ENCODE results near the gene THAP12.
"Not testable (repeated sequence)": the region's sequence is repeated elsewhere in the genome, so short reads cannot be mapped to it uniquely, and the experiment has no call there.

The THAP12 gene, protein sequence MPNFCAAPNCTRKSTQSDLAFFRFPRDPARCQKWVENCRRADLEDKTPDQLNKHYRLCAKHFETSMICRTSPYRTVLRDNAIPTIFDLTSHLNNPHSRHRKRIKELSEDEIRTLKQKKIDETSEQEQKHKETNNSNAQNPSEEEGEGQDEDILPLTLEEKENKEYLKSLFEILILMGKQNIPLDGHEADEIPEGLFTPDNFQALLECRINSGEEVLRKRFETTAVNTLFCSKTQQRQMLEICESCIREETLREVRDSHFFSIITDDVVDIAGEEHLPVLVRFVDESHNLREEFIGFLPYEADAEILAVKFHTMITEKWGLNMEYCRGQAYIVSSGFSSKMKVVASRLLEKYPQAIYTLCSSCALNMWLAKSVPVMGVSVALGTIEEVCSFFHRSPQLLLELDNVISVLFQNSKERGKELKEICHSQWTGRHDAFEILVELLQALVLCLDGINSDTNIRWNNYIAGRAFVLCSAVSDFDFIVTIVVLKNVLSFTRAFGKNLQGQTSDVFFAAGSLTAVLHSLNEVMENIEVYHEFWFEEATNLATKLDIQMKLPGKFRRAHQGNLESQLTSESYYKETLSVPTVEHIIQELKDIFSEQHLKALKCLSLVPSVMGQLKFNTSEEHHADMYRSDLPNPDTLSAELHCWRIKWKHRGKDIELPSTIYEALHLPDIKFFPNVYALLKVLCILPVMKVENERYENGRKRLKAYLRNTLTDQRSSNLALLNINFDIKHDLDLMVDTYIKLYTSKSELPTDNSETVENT

DNA sequence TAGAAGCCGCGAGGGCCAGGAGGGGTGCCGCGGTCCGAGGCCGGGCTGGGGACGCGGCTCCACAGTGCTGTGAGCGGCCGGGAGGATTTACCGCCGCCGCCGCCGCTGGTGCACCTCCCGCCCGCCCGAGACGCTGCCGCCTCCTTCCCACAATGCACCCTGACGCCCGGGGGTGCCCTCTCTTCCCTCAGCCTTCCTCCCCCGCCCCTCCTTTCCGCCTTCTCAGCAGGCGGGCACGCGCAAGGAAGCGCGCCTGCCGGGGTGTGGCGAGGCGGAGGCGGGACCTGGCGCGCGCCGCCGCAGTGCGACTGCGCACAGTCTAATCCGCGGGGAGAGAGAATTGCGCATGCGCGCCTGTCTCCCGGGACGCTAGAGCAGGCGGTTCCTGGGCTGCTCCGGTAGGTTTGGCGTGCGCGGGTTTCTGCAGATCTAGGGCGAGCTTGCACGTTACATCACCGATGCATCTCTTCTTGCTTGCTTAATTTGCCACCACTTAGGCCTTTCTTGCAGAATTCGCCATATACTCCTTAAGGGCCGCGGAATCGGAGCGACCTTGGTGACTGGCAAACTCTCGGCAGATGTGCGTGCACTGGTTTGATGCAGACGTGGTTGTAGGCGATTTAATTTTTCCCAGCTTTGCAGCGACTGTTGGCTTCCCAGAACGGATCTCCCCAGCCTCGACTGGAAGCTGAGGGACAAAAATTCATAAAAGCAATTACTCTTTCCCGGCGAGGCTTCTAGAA lies at the start of gene THAP12, which contains the start of gene GVQW3:
Gene THAP12, minus strand, starts transcription at position 156 of the 743 bp plus-strand sequence. CDS start 296 bp downstream, outside the sequence.
Gene GVQW3, plus strand, starts transcription at position 347 of the 743 bp plus-strand sequence. CDS start 506 bp downstream, outside the sequence.
- DNase-seq, result peak; percentile 96

DNA sequence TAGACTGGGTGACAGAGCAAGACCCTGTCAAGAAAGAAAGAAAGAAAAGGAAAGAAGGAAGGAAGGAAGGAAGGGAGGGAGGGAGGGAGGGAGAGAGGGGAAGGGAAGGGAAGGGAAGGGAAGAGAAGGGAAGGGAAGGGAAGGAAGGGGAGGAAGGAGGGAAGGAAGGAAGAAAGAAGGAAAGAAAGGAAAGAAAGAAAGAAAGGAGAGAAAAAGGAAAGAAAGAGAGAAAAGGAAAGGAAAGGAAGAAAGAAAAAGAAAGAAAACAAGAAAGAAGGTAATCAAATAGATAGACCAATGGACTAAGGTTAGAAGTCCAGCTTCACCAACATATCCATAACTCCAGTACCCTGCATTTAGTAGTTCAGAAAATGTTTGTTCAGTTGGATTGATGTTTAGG lies 45.7 kb upstream of the THAP12 start:
- DNase-seq, result no peak

DNA sequence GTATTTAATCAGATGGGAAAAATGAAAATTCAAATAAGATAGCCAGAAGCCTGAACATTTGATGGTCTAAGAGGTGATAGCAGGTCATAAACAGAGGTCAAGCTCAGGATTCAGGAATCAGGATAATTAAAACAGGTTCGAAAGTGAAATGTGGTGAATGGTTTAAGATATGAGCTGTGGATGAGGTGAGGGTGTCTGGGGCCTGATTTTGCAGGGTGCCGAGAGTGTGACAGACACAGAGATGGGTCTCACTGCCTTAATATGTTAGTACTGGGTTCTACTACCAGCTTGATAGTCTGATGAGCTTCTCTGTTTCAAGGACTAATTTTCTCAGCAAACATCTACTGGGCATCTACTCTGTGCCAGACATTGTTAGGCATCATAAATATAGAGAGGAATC lies 44.0 kb upstream of the THAP12 start:
- no peak for DNase-seq

DNA sequence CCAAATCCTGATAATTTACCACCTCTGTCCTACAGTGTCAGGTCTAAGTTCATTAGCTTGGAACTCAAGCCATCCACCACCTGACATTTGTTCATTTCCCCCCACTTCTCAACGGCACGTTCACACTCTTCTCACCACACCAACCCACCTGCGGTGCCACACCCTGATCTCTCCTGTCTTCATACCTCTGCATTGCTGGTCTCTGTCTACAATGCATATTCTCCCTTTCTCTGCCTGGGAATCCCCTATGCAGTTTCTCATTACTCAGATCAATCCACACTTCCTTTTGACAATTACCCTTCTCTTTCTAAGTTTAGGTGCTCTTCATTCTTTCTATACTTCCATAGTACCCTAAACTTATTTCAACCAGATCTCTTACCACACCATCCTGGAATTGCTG lies 43.4 kb upstream of the THAP12 start:
- no peak for DNase-seq

GRCh38 chr11:76419896-76420295 lies 39.0 kb upstream of the THAP12 start:
- DNase-seq, result no peak

DNA sequence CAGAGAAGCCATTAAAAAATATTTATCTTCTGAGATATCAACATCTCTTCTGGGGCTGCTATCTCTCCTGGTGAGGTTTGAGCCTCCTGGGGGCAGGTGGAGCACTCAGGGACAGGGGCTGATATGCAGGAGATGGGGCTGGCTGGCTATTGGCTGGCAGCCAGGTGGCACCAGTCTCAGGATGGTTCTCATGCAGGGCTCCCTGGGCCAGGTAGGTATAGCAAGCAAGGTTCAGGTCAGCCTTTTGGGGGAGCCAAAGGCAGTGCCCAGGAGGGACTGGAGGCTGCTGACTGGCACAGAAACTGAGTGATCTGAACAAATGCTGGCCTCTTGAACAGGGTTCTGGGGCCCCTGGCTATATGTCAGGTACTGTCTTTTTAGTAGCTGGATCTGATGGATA lies 34.1 kb upstream of the THAP12 start:
- no peak for DNase-seq

DNA sequence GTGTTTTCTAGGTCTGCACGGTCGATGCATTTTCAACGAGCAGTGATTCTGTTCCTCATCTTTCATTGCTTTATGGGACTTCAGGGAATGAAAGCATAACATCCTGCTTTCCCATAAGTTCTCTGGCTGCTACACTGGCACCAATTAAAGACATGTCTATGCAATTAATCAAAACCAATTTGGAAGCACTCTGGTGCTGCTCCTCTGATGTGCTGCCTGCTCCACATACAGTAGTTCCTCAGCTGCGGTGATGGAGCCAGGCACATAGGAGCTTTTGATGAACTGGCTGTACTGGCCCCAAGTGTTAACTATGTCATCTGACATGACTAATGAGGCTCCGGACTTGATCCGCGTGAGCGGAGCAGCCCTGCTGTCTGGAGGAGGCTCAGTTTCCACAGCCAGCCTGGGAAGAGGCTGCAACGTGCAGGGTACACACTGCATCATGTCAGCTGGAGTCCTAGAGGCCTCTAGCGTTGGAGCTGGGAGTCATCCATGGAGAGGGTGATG lies 30.0 kb upstream of the THAP12 start:
- no peak for DNase-seq

DNA sequence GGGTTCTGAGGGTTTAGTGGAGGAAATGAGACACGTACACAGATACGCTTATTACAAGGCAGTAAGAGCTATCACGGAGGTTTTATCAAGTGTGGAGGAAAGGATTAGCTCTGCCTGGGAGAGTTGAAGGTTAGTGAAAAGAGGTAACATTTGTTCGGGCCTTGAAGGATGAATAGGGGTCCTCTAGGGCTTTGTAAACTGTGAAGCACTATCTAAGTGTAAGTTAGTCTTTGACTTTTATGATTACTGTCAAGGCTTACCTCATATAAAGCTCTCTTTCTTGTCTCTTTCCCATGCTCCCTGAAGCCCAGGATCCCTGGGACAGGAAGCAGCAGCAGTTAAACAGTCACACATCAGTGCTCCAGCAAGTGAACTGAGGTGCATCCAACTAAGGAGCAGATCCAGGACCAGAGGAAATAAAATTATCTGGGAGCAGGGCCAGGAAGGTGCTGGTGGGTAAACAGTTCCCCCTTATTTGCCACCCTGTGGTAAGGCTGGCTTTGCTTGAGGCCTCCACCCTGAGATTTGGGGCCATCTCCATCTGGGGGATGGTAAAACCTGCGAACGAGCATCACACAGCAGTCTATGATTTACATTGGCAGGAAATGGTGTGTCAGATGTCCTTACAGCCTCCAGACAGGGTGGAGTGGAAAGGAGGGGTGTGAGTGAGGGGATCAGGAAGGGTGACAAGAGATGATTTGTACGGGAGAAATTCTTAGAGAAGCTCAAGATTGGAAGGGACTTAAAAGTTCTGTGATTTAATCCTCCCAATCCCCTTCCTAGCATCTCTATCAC lies 27.4 kb upstream of the THAP12 start:
- no peak for DNase-seq

DNA sequence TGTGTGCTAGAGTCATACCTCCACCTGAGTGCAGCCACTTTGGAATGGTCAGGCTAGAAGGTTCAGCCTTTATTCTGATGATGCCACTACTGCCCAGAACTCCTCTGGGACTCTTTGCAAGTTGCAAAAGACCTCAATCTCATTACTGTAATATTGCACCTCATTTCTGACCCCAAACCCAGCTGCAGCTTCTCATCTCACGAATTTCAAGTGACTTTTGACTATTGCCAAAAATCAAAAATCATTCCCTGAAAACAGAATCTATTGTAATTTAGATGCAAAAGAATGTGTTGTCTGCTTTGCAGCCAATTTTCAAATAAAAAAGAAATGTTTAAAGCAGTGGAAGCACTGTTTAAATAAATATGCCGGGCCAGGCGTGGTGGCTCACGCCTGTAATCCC lies 25.4 kb upstream of the THAP12 start:
- no peak for DNase-seq

DNA sequence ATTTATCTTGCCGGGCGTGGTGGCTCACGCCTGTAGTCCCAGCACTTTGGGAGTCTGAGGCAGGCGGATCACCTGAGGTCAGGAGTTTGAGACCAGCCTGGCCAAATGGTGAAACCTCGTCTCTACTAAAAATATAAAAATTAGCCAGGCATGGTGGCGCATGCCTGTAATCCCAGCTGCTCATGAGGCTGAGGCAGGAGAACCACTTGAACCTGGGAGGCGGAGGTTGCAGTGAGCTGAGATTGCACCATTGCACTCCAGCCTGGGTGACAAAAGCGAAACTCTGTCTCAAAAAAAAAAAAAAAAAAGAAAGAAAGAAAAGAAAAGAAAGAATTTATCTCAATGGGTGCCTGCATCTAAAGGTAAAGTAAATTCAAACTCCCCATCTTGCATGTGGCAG lies 20.6 kb upstream of the THAP12 start:
- not testable (repeated sequence) for DNase-seq

GRCh38 chr11:76400967-76401366 lies 20.0 kb upstream of the THAP12 start:
- DNase-seq, result no peak

DNA sequence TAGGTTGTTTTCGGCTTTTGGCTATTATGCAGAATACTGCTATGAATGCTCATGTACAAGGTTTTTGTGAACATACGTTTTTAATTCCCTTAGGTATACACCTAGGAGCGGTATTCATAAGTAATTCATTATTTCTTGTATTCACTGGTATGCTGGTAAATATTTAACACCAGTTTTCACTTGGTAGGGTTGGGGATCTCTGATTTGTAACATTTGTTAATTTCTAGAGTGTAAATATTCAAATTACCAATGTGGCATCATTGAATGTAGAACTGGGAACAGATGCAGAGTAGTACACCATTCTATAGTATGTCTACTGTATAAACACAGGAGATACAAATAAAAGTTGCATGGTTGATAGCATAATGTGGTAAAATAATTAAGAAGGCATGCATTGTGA lies 16.5 kb upstream of the THAP12 start:
- no peak for DNase-seq

DNA sequence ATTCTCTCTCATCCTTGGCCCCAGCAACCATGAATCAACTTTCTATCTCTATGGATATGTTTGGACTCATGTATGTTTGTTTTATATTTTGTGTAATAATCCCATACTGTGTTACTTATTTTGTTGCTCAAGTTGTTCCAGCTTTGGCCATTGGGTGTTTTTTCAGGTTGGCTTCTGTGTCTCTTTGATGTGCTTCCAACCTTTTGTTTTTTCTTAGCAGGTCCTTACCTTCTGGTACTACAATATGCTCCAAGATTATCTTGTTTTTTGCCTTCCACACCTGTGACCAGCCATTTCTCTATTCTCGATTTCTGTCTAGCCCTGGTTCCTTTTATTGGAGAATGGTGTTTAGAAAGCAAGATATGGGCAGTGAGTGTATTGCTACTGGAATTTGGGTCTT lies 14.4 kb upstream of the THAP12 start:
- no peak for DNase-seq

DNA sequence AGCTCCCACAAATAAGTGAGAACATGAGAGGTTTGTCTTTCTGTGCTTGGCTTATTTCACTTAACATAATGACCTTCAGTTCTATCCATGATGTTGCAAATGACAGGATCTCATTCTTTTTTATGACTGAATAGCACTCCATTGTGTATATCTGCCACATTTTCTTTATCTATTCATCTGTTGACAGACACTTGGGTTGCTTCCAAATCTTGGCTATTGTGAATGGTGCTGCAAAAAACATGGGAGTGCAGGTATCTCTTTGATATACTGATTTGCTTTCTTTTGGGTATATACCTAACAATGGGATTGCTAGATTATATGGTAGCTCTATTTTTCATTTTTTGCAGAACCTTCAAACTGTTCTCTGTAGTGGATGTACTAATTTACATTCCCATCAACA lies 13.5 kb upstream of the THAP12 start:
- DNase-seq, result no peak

- no peak for DNase-seq
These were observed 11.9 kb upstream of the THAP12 start for GRCh38 chr11:76392870-76393269.

- no peak for DNase-seq
These were observed 11.0 kb upstream of the THAP12 start for GRCh38 chr11:76391811-76392475.

GRCh38 chr11:76391021-76391420 lies 10.1 kb upstream of the THAP12 start:
- DNase-seq, result no peak

DNA sequence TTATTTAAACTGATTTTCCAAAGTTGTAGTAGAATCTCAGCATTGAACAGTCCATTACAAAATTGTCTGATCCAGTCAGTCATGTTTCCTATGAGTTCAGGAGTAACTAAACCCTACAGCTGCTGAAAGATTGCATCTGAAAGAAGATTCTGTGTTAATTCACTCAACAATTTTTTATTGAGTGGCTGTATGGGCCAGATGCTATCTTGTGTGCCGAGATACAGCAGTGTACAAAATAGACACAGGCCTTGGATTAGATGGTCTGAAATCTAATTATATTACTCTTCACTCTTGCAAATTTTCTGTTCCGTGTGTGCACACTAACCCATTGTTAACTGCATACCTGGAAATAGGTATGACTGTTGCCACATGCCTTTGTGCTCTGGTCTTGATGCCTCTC lies 7.5 kb upstream of the THAP12 start:
- no peak for DNase-seq

- DNase-seq, result no peak
These were observed 5.0 kb upstream of the THAP12 start for GRCh38 chr11:76385903-76386302.

GRCh38 chr11:76382209-76382608 lies 1.3 kb upstream of the THAP12 start:
- DNase-seq, result no peak

GRCh38 chr11:76380159-76380976 lies 564 bp downstream of the THAP12 start:
- no peak for DNase-seq

All from NCI-H1436 (cell line).